HG03342 (cell line): ENCODE data around the gene TTC39B.

Source experiments
- ATAC-seq: cut with Tn5 transposase; IDR thresholded peaks from one replicate; pipeline ENCODE4 v1.9.1; 2021; ENCODE audit warnings: mild to moderate bottlenecking, moderate library complexity; ENCODE audit not compliant: unreplicated experiment

Gene TTC39B

DNA sequence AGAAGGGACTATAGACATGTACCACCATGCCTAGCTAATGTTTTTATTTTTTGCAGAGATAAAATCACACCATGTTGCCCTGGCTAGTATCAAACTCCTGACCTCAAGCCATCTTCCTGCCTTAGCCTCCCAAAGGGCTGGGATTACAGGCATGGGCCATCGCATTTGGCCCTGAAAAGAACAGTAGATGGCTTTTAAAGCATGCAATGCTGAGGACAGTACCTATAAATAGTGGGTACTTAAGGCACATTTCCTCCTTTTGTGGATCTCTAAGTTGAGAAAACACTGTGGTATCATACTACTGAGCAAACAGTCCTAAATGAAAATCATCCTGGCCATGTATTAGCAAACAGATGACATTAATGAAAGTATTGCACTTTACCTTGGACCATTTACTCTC lies 119.4 kb downstream of the TTC39B start:
- ATAC-seq = no peak

DNA sequence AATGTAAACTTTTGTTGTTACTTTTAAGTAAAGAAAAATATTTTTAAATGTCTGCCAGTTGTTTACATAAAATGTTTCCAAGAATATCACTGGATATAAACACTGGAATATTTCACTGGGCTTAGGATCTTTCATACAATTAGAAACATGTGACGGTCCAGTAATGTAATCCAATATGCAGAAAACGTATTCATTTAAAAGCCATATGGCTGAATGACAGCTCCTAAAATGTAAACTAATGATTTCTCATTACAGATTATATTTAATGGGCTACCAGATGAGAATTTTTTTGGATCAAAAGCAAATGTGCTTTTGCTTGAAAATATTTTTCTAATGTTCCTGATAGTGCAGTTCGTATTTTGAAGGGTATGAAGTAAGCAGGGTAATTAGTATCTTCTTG lies 124.3 kb downstream of the TTC39B start:
- ATAC-seq = no peak

DNA sequence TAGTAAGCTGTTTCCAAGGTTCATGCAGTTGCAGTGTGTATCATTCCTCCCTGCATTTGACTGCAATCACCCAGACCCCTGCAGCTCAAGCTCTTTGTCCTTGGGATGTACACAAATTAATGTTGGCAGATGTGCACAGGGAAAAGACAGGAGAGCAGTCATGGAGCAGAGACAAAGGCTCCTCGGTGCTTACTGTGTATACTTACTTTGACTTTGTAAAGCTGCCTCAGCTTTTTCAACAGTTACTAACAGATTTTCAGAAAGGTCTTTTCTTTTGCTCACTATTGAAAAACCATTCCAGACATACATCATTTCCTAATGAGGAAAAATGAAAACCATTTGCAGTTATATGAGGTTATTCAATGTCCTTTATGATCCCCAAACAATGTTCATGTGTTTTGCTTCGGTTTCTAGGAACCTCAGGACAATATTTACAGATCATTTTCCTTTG lies 124.9 kb downstream of the TTC39B start:
- ATAC-seq = no peak

GRCh38 chr9:15180124-15180523 lies 126.9 kb downstream of the TTC39B start:
- no peak for ATAC-seq

GRCh38 chr9:15178631-15179030 lies 128.4 kb downstream of the TTC39B start:
- no peak for ATAC-seq

- no peak for ATAC-seq
Observed at GRCh38 chr9:15176836-15177235, 130.2 kb downstream of the TTC39B start.

GRCh38 chr9:15163931-15164330 lies 143.1 kb downstream of the TTC39B start:
- ATAC-seq = no peak

- ATAC-seq = no peak
Observed at GRCh38 chr9:15161753-15162152, 145.3 kb downstream of the TTC39B start.

DNA sequence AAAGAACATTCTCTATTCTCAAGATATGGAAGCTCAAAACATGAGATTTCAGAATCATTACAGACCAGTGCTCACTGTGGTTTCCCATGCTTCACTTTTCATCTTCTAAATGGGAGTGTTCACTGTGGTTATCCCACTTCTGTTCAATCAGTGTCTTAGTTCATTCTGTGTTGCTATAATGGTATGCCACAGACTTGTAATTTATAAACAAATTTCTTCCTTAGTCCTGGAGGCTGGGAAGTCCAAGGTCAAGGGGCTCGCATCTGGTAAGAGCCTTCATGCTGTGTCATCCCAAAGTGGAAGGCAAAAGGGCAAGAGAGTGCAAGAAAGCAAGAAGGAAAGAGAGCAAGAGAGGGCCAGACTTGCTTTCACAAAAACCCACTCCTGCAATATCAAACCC lies 146.3 kb downstream of the TTC39B start:
- ATAC-seq = no peak

GRCh38 chr9:15158064-15158463 lies 149.0 kb downstream of the TTC39B start:
- ATAC-seq = no peak

DNA sequence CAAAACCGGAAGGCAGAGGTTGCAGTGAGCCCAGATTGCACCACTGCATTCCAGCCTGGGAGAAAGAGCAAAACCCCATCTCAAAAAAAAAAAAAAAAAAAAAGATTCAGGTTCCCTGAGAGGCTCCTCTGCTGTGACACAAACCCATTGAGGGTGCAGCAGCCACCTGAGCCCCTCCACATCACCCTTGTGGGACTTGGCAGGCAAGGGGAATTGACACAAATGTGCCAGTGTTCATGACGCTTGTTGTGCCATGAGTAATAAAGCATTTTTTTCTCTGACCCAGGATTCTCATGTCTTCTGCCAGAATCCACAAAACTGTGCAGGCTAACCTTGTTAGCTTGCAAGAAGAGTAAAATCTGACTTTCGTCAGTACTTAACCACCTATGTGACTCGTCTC lies 149.6 kb downstream of the TTC39B start:
- ATAC-seq = no peak

- ATAC-seq = no peak
Observed at GRCh38 chr9:15156241-15156640, 150.8 kb downstream of the TTC39B start.

DNA sequence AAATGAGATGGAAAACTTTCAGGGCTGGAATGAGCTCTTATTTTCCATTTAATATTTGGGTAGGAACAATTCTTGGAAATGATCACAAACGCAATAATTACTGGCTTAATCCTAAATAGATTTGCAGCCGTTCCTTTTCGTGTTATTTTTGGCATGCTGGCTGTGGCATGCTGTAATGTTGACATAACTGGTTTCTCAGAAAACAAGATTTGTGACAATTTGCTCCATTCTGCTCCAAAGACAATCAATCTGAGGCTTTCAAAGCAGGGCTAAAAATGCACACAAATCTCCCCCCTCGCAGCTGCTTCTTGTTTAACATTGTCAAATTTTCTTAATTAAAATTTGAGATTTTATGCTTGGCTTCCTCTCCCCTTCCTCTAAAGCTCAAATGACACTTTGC lies 151.2 kb downstream of the TTC39B start:
- no peak for ATAC-seq

DNA sequence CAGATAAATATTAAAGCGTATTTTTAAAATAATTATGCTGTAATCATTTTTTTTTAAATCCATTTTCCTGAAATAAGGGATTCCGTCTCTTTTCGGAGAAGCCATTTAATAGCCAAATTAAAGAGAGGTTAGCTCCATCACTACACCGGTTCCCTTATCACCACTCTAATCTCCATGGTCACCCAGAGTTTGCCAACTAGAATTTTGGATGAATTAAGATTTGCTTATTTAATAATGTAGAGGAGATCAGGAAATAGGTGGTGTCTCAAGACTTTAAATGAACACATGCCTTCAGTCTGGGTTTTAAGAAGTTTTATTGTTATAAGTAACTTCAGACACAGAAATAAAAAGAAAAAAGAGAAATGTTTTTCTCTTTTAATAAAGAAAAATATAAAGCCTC lies 151.7 kb downstream of the TTC39B start:
- ATAC-seq = no peak

DNA sequence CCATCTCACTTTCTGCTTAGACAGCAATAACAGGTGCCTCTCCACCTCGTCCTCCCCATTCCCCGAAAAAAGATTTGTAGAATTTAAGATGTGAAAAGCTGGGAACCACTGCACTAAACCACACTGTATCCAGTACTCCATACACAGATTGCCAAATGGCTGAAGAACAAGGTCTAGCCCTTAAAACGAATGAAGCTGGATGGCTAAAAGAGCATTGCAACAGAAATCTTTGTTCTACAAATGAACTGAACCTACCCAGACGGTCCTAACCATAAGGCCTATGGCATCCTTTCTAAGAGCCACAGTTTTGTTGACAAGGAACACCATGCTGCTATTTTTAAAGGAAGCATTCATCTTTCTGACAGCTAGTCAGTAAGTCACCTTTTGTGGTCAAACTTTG lies 152.3 kb downstream of the TTC39B start:
- ATAC-seq = no peak

GRCh38 chr9:15153961-15154360 lies 153.1 kb downstream of the TTC39B start:
- ATAC-seq = no peak

- ATAC-seq = no peak
Observed at GRCh38 chr9:15150939-15151338, 156.1 kb downstream of the TTC39B start.

DNA sequence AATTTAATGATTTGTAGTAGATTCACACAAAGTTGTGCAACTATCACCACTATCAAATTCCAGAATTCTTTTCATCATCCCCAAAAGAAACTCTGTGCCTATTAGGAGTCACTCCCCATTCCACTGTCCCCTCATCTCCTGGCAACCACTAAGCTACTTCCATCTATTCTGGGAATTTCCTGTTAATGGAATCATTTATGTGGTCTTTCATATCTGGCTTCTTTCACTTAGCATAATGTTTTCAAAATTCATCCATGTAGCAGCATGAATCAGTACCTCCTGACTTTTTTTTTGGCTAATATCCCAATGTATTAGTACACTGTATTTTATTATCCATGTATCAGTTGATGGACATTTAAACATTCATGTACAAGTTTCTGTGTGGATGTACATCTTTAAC lies 157.6 kb downstream of the TTC39B start:
- ATAC-seq = no peak

- ATAC-seq = no peak
Observed at GRCh38 chr9:15146268-15146700, 160.7 kb downstream of the TTC39B start.

GRCh38 chr9:15144622-15145061 lies 162.4 kb downstream of the TTC39B start:
- no peak for ATAC-seq

DNA sequence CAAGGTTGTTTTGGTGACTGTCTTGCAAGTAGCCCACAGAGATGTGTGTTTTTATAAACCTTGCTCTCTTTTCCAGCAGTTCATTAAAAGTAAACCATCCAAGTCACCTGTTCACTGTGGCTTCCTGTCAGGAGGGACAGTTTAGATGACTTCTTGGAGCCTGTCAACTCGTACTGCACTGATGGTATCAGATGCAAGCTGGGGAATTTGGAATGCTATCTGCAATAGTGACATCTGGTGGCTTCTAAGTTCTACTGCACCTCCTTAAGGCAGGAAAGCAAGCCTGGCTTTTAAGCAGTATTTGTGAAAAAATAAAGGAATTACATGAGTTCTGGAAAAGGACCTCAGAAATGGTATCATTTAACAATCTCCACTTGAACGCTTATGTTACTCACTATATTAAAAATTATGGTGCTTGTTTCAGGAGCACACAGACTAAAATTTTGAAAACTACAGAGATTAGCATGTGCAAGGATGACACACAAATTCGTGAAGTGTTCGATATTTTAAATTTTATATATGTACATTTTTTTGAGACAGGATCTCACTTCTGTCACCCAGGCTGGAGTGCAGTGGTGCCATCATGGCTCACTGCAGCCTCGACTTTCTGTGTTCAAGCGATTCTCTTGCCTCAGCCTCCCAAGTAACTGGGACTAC lies 164.0 kb downstream of the TTC39B start:
- peak; percentile 92 for ATAC-seq

- ATAC-seq = no peak
Observed at GRCh38 chr9:15140051-15140450, 167.0 kb downstream of the TTC39B start.

DNA sequence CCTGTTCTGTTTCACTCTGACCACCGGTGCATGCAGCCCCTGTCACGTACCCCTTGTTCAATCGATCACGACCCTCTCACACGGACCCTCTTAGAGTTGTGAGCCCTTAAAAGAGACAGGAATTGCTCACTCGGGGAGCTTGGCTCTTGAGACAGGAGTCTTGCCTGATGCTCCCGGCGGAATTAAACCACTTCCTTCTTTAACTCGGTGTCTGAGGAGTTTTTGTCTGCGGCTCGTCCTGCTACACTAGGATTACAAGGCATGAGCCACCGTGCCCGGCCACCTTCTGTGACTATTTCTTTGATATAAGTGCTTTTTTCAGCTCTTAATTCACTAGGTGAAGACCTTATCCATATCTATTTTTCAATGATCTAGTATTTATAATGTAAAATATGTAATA lies 167.5 kb downstream of the TTC39B start:
- ATAC-seq = no peak
